Measurements from ENCODE around the gene CXXC4.

DNA sequence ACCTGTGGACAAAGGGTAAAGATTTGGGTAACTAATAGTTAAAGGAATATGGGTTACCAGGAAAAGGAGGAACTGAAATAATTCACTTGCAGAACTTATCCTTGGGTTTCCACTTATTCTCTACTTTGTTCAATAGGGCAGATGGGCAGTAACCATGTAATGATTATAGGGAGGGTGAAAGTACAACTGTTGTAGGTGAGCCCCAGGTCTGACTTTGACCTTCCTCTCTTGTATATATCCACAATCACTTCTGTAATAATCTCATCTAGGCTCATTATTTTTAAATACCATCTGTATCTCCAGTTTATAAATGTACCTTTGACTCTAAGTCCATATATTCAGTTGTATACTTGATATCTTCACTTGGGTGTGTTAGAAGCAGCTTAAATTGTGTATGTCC, 32.1 kb downstream of the CXXC4 start:
- TF ChIP-seq, protein P1, sequence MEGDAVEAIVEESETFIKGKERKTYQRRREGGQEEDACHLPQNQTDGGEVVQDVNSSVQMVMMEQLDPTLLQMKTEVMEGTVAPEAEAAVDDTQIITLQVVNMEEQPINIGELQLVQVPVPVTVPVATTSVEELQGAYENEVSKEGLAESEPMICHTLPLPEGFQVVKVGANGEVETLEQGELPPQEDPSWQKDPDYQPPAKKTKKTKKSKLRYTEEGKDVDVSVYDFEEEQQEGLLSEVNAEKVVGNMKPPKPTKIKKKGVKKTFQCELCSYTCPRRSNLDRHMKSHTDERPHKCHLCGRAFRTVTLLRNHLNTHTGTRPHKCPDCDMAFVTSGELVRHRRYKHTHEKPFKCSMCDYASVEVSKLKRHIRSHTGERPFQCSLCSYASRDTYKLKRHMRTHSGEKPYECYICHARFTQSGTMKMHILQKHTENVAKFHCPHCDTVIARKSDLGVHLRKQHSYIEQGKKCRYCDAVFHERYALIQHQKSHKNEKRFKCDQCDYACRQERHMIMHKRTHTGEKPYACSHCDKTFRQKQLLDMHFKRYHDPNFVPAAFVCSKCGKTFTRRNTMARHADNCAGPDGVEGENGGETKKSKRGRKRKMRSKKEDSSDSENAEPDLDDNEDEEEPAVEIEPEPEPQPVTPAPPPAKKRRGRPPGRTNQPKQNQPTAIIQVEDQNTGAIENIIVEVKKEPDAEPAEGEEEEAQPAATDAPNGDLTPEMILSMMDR (IDR thresholded peaks at IDR 0.05) = no peak
- TF ChIP-seq POLR2AphosphoS5 (IDR thresholded peaks at IDR 0.05) = no peak
